ENCODE measurements around the gene ATF6. TPM values are rescaled to one million over a fixed set of nuclear protein-coding genes. Genes with fewer than 3 reads are reported as not detected.
A peak's percentile ranks its signal among the peaks of the same experiment; 100 is the strongest.

Gene ATF6
- total and polyA plus RNA-seq, 9 of the 15 experiments (the other 6 are each of a cell fraction or from before 2014, with no cell fraction given) = 11.7 to 32.4 (median 20.4) TPM

GRCh38 chr1:161726473-161727255 lies 39.5 kb upstream of the ATF6 start (continued):
- TF ChIP-seq, protein P1, sequence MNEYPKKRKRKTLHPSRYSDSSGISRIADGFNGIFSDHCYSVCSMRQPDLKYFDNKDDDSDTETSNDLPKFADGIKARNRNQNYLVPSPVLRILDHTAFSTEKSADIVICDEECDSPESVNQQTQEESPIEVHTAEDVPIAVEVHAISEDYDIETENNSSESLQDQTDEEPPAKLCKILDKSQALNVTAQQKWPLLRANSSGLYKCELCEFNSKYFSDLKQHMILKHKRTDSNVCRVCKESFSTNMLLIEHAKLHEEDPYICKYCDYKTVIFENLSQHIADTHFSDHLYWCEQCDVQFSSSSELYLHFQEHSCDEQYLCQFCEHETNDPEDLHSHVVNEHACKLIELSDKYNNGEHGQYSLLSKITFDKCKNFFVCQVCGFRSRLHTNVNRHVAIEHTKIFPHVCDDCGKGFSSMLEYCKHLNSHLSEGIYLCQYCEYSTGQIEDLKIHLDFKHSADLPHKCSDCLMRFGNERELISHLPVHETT (CRISPR knock-in tag; conservative IDR thresholded peaks at IDR 0.05 in 1 of 2, IDR thresholded peaks at IDR 0.05 in 1 of 2) = peak in 1 of 2 experiments; percentile 91; a peak in 2 of 4 replicates
- TF ChIP-seq E2F3 (CRISPR knock-in tag; IDR thresholded peaks at IDR 0.05) (no peak; the same call in 1 of the 2 replicates), ZZZ3 (IDR thresholded peaks at IDR 0.05) (no peak), ZNF224 (CRISPR knock-in tag; IDR thresholded peaks at IDR 0.05) (no peak), ZNF174 (CRISPR knock-in tag; IDR thresholded peaks at IDR 0.05) (no peak), RHOXF2B (CRISPR knock-in tag; conservative IDR thresholded peaks at IDR 0.05) (no peak), MNT (conservative IDR thresholded peaks at IDR 0.05) (peak; percentile 37 to 77; a peak in 3 of 4 replicates), RBM39 (optimal IDR thresholded peaks at IDR 0.05; ENCODE audit: low read depth, low read length) (no peak), ZNF436 (CRISPR knock-in tag; IDR thresholded peaks at IDR 0.05) (no peak), E2F4 (CRISPR knock-in tag; IDR thresholded peaks at IDR 0.05; ENCODE audit: low read depth) (peak; percentile 44; the same call in 1 of the 2 replicates), TAF7 (tag; IDR thresholded peaks at IDR 0.05) (no peak), ZNF609 (CRISPR knock-in tag; IDR thresholded peaks at IDR 0.05; ENCODE audit: borderline replicate concordance) (0 out of 2 replicates have a peak, but pooled peaks have one; percentile 53), SMAD4 (CRISPR knock-in tag; conservative IDR thresholded peaks at IDR 0.05) (peak; percentile 58), FIP1L1 (IDR thresholded peaks at IDR 0.05; ENCODE audit: low read depth, low read length, poor library complexity, severe bottlenecking) (peak; percentile 66), SIN3B (IDR thresholded peaks at IDR 0.05; ENCODE audit: low read depth) (peak; percentile 59; the same call in 1 of the 2 replicates), MIER1 (IDR thresholded peaks at IDR 0.05; ENCODE audit: low read depth) (no peak)
